T-cell (primary cell): ENCODE results near the gene AGAP1. TPM values are rescaled to one million over a fixed set of nuclear protein-coding genes. Genes with fewer than 3 reads are reported as not detected.

Source experiments
- ATAC-seq, 4 experiments: fragments of 200-7000 bp in 3 of 4; fragments of 150-1000 bp in 1 of 4; cut with Tn5 transposase; replicated peaks in 1 of 4; 1 replicate in 3 of 4; 2 replicates in 1 of 4; pipeline ENCODE4 v1.10.0; 2021; ENCODE audit warnings: moderate library complexity in 3 of 4, mild to moderate bottlenecking in 2 of 4, moderate number of reproducible peaks in 1 of 4
- CTCF ChIA-PET, 2 donors: fragments of 300-600 bp; sonication (Branson Sonifier 250); formaldehyde crosslinking; loops; one replicate each; lab custom pipeline; 2022; ENCODE audit warnings: antibody characterized with exemption in 2 of 2; lab: Charles Lee
- POLR2A ChIA-PET, 2 donors: fragments of 300-600 bp; sonication (Branson Sonifier 250); formaldehyde crosslinking; loops; one replicate each; lab custom pipeline; 2022; ENCODE audit warnings: antibody characterized with exemption in 2 of 2; lab: Charles Lee
- DNase-seq, 35 experiments: peaks; one replicate each; pipeline versions ENCODE4 v3.0.0 to v3.0.0-alpha.2; 2013 to 2023
- H3K27ac ChIP-seq: one replicate; pipeline ENCODE4 v1.5.1; 2013; ENCODE audit warnings: low read length
- H3K27me3 ChIP-seq, 2 experiments: replicated peaks in 1 of 2; 1 replicate in 1 of 2; 2 replicates in 1 of 2; pipeline versions ENCODE4 v1.6.1 to v1.7.0; 2013; ENCODE audit warnings: low read length in 1 of 2, mixed read lengths in 1 of 2; ENCODE audit not compliant: control insufficient read depth in 2 of 2, insufficient read depth in 2 of 2; ENCODE audit errors: extremely low read depth in 1 of 2
- H3K36me3 ChIP-seq, 2 donors: 1 replicate in 1 of 2; 2 replicates in 1 of 2; pipeline versions ENCODE4 v1.6.1 to v1.7.0; 2013; ENCODE audit warnings: low read length in 1 of 2; ENCODE audit not compliant: control insufficient read depth in 2 of 2, insufficient read depth in 1 of 2; ENCODE audit errors: extremely low read depth in 1 of 2
- H3K4me1 ChIP-seq, 2 experiments: 1 replicate in 1 of 2; 2 replicates in 1 of 2; pipeline versions ENCODE4 v1.6.1 to v1.7.0; 2013; ENCODE audit warnings: low read length in 2 of 2, mixed read lengths in 1 of 2; ENCODE audit not compliant: insufficient read depth in 2 of 2, control insufficient read depth in 1 of 2; ENCODE audit errors: extremely low read depth in 1 of 2
- H3K4me3 ChIP-seq, 2 donors: 1 replicate in 1 of 2; 2 replicates in 1 of 2; pipeline versions ENCODE4 v1.5.1 to v1.7.0; 2013; ENCODE audit warnings: mild to moderate bottlenecking in 2 of 2, low read length in 1 of 2, moderate library complexity in 1 of 2; ENCODE audit not compliant: control insufficient read depth in 1 of 2; ENCODE audit errors: extremely low read depth in 1 of 2
- H3K9me3 ChIP-seq: 2 replicates; pipeline ENCODE4 v1.7.0; 2013
- H3K27ac Mint-ChIP-seq, 2 donors: one replicate each; pipeline ENCODE4 v1.8.0; 2020 to 2021; ENCODE audit warnings: mild to moderate bottlenecking in 2 of 2, mixed read lengths in 2 of 2
- H3K27me3 Mint-ChIP-seq, 2 donors: one replicate each; pipeline ENCODE4 v1.8.0; 2021 to 2022; ENCODE audit warnings: mixed read lengths in 2 of 2
- H3K36me3 Mint-ChIP-seq: one replicate; pipeline ENCODE4 v1.8.0; 2021; ENCODE audit warnings: mixed read lengths
- H3K4me1 Mint-ChIP-seq, 3 donors: one replicate each; pipeline ENCODE4 v1.8.0; 2020 to 2022; ENCODE audit warnings: mixed read lengths in 3 of 3, mild to moderate bottlenecking in 1 of 3
- H3K4me3 Mint-ChIP-seq, 3 donors: one replicate each; pipeline ENCODE4 v1.8.0; 2020 to 2022; ENCODE audit warnings: mild to moderate bottlenecking in 3 of 3, mixed read lengths in 3 of 3, moderate library complexity in 3 of 3
- H3K9me3 Mint-ChIP-seq, 3 donors: one replicate each; pipeline ENCODE4 v1.8.0; 2020 to 2022; ENCODE audit warnings: mixed read lengths in 3 of 3
- WGBS: methylation state at CpG from one replicate; pipeline ENCODE4 v1.1.5; 2013; ENCODE audit warnings: missing lambda C conversion rate; ENCODE audit not compliant: insufficient coverage; 5-methylcytosine and 5-hydroxymethylcytosine counted together
- total RNA-seq, 35 experiments: library from RNA in 6 of 35; stranded (reverse) in 6 of 35; fragments of 120-200 nt in 1 of 35; gene quantifications; one replicate each; pipeline versions ENCODE4 v1.2.1 to v1.2.4 and lab custom pipeline; 2013 to 2026

The AGAP1 gene
- total RNA-seq, 5 donors from 2014 or later (not counting 1 experiment from before 2014, with no cell fraction given): 3.9 to 15.6 (median 5.2) TPM

GRCh38 chr2:235541016-235541415, 47.2 kb downstream of the AGAP1 start:
- Histone ChIP-seq H3K27ac (no peak overlapping the region), H3K4me3 (no peak overlapping the region), H3K36me3 (no peaks in the 10 kb centered on the region), H3K9me3 (no peaks in the 10 kb centered on the region), H3K27me3 (peaks cover 0 to 14% of the 10 kb centered on the region in 2 experiments), H3K4me1 (no peaks in the 10 kb centered on the region)
- WGBS: no CpG with 5 or more reads among the region's 5 CpGs
- ChIA-PET POLR2A (no interaction called here), CTCF (interaction anchor here in 1 of 2 donors (0.7 kb wide), 1 partner anchor 38 kb away, joined by 5 read pairs; no protein-coding TSS in a partner anchor)
- H3K27me3 Mint-ChIP-seq: peaks cover 3 to 5% of the 10 kb centered on the region in 2 donors
- ATAC-seq (no peak), DNase-seq (no peak)
- H3K4me3 Mint-ChIP-seq: no peak overlapping the region
- H3K36me3 Mint-ChIP-seq: no peaks in the 10 kb centered on the region
- no peaks in the 10 kb centered on the region for H3K9me3 Mint-ChIP-seq
- no peak overlapping the region for H3K27ac Mint-ChIP-seq
- H3K4me1 Mint-ChIP-seq: peaks cover 0 to 4% (median 0%) of the 10 kb centered on the region in 3 donors

- no peaks in the 10 kb centered on the region for H3K27me3 Mint-ChIP-seq
- ATAC-seq (no peak), DNase-seq (no peak)
- H3K27me3 ChIP-seq: peaks cover 0 to 14% of the 10 kb centered on the region in 2 experiments
- no peak overlapping the region for H3K4me3 ChIP-seq
- H3K9me3 Mint-ChIP-seq: no peaks in the 10 kb centered on the region
- H3K4me1 Mint-ChIP-seq: peaks cover 0 to under 1% (median 0%) of the 10 kb centered on the region in 3 donors
- 89% methylated on average over 5 of the region's 11 CpGs for WGBS
- ChIA-PET POLR2A (no interaction called here), CTCF (interaction anchor here in 1 of 2 donors (0.6 kb wide), 1 partner anchor 44 kb away, joined by 3 read pairs; no protein-coding TSS in a partner anchor)
- H3K9me3 ChIP-seq: no peaks in the 10 kb centered on the region
- no peak overlapping the region for H3K27ac ChIP-seq
- H3K36me3 Mint-ChIP-seq: no peaks in the 10 kb centered on the region
- no peak overlapping the region for H3K27ac Mint-ChIP-seq
- H3K4me1 ChIP-seq: no peaks in the 10 kb centered on the region
- no peak overlapping the region for H3K4me3 Mint-ChIP-seq
- no peaks in the 10 kb centered on the region for H3K36me3 ChIP-seq
These were observed 48.2 kb downstream of the AGAP1 start for GRCh38 chr2:235541838-235542549.

- ChIA-PET CTCF (no interaction called here), POLR2A (no interaction called here)
- H3K4me1 Mint-ChIP-seq: no peaks in the 10 kb centered on the region
- peaks cover 0 to 14% of the 10 kb centered on the region in 2 experiments for H3K27me3 ChIP-seq
- H3K36me3 ChIP-seq: no peaks in the 10 kb centered on the region
- DNase-seq (no peak), ATAC-seq (no peak)
- H3K4me3 ChIP-seq: no peak overlapping the region
- H3K27ac ChIP-seq: no peak overlapping the region
- 46% methylated on average over 3 of the region's 10 CpGs for WGBS
- H3K9me3 Mint-ChIP-seq: no peaks in the 10 kb centered on the region
- H3K9me3 ChIP-seq: no peaks in the 10 kb centered on the region
- no peaks in the 10 kb centered on the region for H3K4me1 ChIP-seq
- H3K4me3 Mint-ChIP-seq: no peak overlapping the region
- H3K27ac Mint-ChIP-seq: no peak overlapping the region
- no peaks in the 10 kb centered on the region for H3K36me3 Mint-ChIP-seq
- no peaks in the 10 kb centered on the region for H3K27me3 Mint-ChIP-seq
These were observed 48.9 kb downstream of the AGAP1 start for GRCh38 chr2:235542733-235543127.

- no peaks in the 10 kb centered on the region for H3K9me3 ChIP-seq
- Mint-ChIP-seq H3K27me3 (no peaks in the 10 kb centered on the region), H3K9me3 (no peaks in the 10 kb centered on the region), H3K4me3 (no peak overlapping the region), H3K36me3 (no peaks in the 10 kb centered on the region), H3K27ac (no peak overlapping the region), H3K4me1 (no peaks in the 10 kb centered on the region)
- no peak overlapping the region for H3K27ac ChIP-seq
- ATAC-seq: no peak
- 75% methylated on average over 13 of the region's 13 CpGs for WGBS
- CTCF ChIA-PET: no interaction called here
- DNase-seq: no peak
- H3K36me3 ChIP-seq: no peaks in the 10 kb centered on the region
- H3K4me3 ChIP-seq: no peak overlapping the region
- H3K27me3 ChIP-seq: peaks cover 0 to 14% of the 10 kb centered on the region in 2 experiments
- POLR2A ChIA-PET: no interaction called here
- H3K4me1 ChIP-seq: no peaks in the 10 kb centered on the region
These were observed 49.4 kb downstream of the AGAP1 start for GRCh38 chr2:235543128-235543750.

- H3K27me3 ChIP-seq: peaks cover 0 to 15% of the 10 kb centered on the region in 2 experiments
- no peaks in the 10 kb centered on the region for H3K4me1 ChIP-seq
- no peaks in the 10 kb centered on the region for H3K9me3 Mint-ChIP-seq
- DNase-seq (no peak), ATAC-seq (no peak)
- ChIA-PET CTCF (no interaction called here), POLR2A (no interaction called here)
- no peak overlapping the region for H3K27ac ChIP-seq
- H3K36me3 Mint-ChIP-seq: no peaks in the 10 kb centered on the region
- H3K36me3 ChIP-seq: no peaks in the 10 kb centered on the region
- no peaks in the 10 kb centered on the region for H3K4me1 Mint-ChIP-seq
- H3K27ac Mint-ChIP-seq: no peak overlapping the region
- H3K4me3 ChIP-seq: no peak overlapping the region
- WGBS: 82% methylated on average over 17 of the region's 25 CpGs
- H3K9me3 ChIP-seq: no peaks in the 10 kb centered on the region
- no peak overlapping the region for H3K4me3 Mint-ChIP-seq
- H3K27me3 Mint-ChIP-seq: no peaks in the 10 kb centered on the region
These were observed 50.2 kb downstream of the AGAP1 start for GRCh38 chr2:235543851-235544688.

GRCh38 chr2:235544689-235544969, 50.8 kb downstream of the AGAP1 start:
- Mint-ChIP-seq H3K36me3 (no peaks in the 10 kb centered on the region), H3K9me3 (no peaks in the 10 kb centered on the region), H3K4me3 (no peak overlapping the region), H3K27me3 (peaks cover 0 to 3% of the 10 kb centered on the region in 2 donors), H3K27ac (no peak overlapping the region), H3K4me1 (no peaks in the 10 kb centered on the region)
- Histone ChIP-seq H3K4me1 (no peaks in the 10 kb centered on the region), H3K36me3 (no peaks in the 10 kb centered on the region), H3K27ac (no peak overlapping the region), H3K27me3 (peaks cover 0 to 16% of the 10 kb centered on the region in 2 experiments), H3K4me3 (no peak overlapping the region), H3K9me3 (no peaks in the 10 kb centered on the region)
- ATAC-seq: no peak
- ChIA-PET POLR2A (no interaction called here), CTCF (no interaction called here)
- no peak for DNase-seq
- WGBS: 50% methylated on average over 3 of the region's 5 CpGs
